ENCODE data around the gene TMEM132D.

TMEM132D gene

GRCh38 chr12:129723260-129723659, 180.6 kb downstream of the TMEM132D start:
- no peak for DNase-seq (ENCODE audit: low spot score)

GRCh38 chr12:129720618-129721017, 183.2 kb downstream of the TMEM132D start:
- DNase-seq (ENCODE audit: low spot score) = no peak

DNA sequence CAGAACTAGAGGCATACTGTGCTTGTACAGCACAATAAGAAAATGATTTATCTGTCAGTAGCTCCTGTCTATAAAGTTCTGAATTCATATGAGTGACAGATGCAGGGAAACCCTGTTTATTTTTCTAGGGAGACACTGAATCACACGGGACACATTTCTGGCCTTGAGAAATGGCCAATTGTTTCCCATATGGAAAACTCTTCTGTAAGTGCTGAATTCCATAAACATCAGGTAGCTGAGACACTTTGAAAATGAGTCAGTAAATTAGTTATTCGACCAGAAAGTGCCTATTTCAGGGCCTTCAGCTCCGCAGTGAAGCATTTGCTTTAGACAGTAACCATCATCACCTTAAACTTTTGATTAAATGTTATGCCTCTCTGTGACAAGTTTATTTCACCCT, 184.4 kb downstream of the TMEM132D start:
- no peak for DNase-seq (ENCODE audit: low spot score)

DNA sequence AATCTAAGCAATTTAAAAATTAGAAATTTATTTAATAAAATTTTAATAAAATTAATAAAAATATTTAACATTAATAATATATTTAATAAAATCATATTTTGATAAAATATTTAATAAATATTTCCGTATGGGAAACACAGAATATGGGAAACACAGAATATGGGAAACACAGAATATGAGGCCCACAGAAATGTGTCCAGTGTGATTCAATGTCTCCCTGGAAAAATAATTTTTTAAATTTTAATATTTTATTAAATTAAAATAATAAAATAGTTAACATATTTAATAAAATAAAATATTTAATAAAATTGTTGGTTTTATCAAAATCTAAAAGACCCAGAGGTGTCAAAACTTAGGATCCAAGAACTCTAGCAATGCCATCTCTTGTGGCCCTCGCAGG, 186.4 kb downstream of the TMEM132D start:
- DNase-seq (ENCODE audit: low spot score) = no peak

- DNase-seq (ENCODE audit: low spot score) = no peak
Measured at GRCh38 chr12:129716825-129717224, 187.0 kb downstream of the TMEM132D start.

DNA sequence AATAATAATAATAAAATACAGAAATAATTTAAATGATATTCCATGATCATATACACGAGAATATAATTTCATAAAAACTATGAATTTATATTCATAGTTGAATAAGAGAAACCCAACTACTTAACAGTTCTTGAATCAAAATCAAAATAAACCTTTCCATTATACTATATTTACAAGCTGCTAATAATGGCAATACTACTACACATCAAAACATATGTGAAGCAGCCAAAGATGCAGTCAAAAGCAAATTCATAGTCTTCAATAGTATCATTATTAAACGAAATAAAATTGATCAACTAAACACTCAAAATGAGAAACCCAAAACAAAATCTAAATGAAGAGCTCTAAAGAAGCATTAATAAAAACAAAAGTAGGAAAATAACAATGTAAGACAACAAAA, 197.1 kb downstream of the TMEM132D start:
- no peak for DNase-seq (ENCODE audit: low spot score)

DNA sequence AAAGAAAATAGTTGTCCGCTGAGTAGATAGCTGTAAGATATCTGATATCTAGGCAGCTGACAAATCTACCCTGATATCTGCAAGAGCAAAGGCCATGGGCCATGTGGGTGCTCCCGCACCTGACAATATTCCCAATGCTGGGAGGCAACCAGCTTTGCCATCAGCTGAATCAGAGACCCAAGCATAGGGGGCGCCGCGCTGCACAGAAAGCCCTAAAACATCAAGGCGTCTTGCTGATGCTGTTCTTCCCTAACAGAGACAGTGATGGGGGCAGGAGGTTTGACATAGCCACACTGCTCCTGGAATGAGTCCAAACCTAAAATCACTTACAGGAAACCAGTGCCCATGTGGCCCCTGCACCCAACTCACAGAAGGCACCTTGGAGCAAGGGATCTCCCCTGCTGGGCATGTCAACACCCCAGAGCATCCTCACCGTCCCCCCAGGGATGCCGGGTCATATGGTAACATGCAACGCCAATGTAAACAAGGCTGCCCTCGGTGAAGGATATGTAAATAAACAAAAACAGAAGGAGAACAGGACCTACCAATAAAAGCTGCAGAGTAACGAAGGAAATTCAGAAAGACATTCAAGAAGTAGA, 199.5 kb downstream of the TMEM132D start:
- DNase-seq (ENCODE audit: low spot score) = no peak

GRCh38 chr12:129701631-129702101, 202.2 kb downstream of the TMEM132D start:
- DNase-seq (ENCODE audit: low spot score) = no peak

GRCh38 chr12:129700036-129700435, 203.8 kb downstream of the TMEM132D start:
- DNase-seq (ENCODE audit: low spot score) = no peak

DNA sequence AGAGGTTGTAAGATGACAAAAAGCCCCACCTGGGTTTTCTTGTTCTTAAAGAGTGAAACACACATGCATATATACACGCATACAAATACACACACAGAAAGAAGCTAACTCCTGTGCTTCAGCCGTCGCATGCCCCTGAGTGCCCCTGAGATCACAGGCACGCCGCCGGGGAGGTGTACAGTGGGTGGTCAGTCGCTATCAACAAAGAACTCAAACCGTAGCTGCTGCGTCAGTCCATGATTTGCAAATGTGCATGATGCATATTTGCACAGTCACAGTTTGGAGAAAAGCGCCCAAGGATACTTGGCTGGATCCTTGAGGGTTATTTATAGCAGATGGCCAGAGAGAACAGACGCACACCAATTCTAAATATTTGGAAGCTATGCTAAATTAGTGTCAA, 206.9 kb downstream of the TMEM132D start:
- no peak for DNase-seq (ENCODE audit: low spot score)

- no peak for DNase-seq (ENCODE audit: low spot score)
Measured at GRCh38 chr12:129696405-129696804, 207.4 kb downstream of the TMEM132D start.

DNA sequence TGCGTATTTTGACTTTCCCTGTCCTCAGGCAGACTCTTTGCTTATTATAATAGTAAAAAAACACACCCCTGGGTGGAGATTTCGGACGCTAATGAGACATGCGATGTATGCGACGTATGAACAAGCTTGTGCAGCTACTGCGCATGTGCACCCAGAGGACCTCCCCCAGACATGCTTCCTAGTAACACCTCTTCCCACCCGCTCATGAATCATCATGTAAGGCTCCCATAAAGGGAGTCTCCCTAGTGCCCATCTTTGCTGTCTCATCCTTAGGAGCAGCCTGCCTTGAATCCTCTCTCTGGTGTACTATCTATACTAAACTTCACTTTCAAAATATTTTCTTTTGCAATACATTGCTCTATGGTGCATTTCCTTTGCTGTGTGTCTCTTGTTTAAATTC, 210.1 kb downstream of the TMEM132D start:
- DNase-seq (ENCODE audit: low spot score) = no peak

- no peak for DNase-seq (ENCODE audit: low spot score)
Measured at GRCh38 chr12:129687731-129688130, 216.1 kb downstream of the TMEM132D start.

DNA sequence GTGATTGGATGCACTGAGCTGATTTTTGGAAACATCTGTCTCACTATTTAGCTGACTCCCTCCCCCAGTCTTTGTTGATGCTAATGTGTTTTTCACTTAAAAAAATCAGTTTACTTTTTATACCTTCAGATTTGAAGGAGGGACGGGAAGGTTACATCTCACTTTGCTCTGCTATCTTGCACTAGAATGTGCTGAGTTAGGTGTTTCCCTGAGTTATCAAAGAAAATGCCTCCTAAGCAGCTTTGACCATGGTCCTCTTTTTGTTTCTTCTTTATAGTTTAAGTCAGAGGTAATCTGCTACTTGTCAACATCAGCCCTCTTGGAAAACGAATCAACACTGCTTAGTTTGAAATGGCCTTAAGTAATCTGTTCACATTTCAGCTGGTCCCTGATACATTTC, 222.0 kb downstream of the TMEM132D start:
- no peak for DNase-seq (ENCODE audit: low spot score)

GRCh38 chr12:129681151-129681550, 222.7 kb downstream of the TMEM132D start:
- DNase-seq (ENCODE audit: low spot score) = no peak

DNA sequence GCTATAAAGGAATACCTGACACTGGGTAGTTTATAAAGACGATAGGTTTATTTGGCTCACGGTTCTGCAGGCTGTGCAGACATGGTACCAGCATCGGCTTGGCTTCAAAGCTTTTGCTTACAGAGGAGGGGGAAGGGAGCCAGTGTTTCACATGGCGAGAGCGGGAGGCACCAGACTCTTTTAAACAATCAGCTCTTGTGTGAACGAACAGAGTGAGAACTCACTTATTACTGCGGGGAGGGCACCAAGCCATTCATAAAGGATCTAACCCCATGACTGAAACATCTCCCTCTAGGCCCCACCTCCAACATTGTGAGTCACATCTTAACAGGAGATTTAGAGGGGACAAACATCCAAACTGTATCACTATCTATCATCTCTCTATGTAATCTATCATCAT, 227.4 kb downstream of the TMEM132D start:
- DNase-seq (ENCODE audit: low spot score) = no peak

GRCh38 chr12:129675947-129676346, 227.9 kb downstream of the TMEM132D start:
- DNase-seq (ENCODE audit: low spot score) = no peak

DNA sequence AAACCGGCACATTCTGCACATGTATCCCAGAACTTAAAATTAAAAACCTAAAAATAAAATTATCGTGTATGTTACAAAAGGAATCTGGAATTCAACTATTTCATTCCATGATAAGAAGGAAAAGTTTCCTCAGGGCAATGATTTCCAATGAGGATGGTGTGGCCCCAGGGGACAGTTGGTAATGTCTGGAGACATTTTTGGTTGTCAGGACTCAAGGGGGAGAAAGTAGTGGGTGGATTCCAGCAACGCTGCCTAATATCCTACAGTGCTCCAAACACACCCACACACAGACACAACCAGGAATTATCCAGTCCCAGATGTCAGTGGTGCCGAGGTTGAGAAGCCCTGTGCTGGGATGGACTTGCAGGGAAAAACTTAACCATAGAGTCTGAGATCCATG, 228.3 kb downstream of the TMEM132D start:
- DNase-seq (ENCODE audit: low spot score) = no peak

- no peak for DNase-seq (ENCODE audit: low spot score)
Measured at GRCh38 chr12:129673806-129674205, 230.0 kb downstream of the TMEM132D start.

DNA sequence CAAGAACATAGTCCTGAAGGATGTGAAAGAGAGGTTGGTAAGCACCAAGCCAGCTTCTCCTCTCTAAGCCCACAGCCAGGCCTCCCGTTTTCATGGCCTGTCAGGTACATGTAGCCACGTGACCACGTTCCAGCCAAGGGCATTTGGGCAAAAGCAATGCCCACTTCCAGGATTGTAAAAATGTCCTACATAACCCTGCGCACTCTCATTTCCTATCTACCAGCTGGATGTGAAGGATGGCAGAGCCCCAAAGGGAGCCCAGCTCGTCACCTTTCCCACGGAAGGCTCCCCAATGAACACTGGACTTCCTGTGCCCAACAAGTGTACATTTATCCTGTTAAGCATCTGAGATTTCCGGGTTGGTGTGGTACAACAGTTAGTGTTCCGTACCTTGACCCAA, 231.7 kb downstream of the TMEM132D start:
- no peak for DNase-seq (ENCODE audit: low spot score)

- no peak for DNase-seq (ENCODE audit: low spot score)
Measured at GRCh38 chr12:129670256-129670920, 233.4 kb downstream of the TMEM132D start.

DNA sequence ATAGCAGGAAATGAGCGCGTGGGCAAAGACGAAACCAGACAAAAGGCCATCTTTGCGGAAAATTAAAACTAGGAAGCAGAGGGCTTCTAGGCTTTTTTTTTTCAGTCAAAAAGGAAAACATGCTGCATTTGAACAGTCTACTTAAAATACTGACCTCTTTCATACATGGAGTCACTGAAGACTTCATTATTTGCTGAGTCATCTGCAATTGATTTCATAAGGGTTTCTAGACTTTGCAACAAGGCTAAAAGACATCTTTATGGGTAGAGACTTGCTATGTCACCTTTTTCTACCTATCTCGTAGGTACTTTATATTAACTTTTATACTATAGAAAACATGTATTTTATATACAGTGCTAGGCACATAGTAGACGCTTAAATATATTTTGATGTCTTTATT, 238.4 kb downstream of the TMEM132D start:
- DNase-seq (ENCODE audit: low spot score) = no peak

- DNase-seq (ENCODE audit: low spot score) = no peak
Measured at GRCh38 chr12:129662234-129662633, 241.6 kb downstream of the TMEM132D start.

DNA sequence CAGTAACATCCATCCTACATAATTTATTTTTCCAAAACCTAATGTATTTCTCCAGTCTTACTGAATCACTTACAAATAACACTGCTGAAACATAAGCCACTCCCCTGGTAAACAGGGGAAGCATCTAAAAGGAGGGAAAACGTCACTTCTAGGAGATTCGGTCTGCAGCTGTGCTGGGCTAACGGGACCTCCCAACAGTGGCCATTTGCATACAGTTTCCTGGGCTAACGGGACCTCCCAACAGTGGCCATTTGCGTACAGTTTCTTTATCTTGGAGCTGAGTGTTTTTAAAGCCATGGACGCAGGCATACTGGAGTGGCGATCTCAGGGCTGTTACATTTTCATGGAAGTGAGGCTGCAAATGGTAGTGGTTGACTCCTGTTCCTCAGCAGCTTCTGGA, 242.9 kb downstream of the TMEM132D start:
- no peak for DNase-seq (ENCODE audit: low spot score)
